Measurements from ENCODE around the gene SDK1. TPM values are rescaled to one million over a fixed set of nuclear protein-coding genes. Genes with fewer than 3 reads are reported as not detected.

SDK1 gene
- total RNA-seq, 1 experiment from 2014 or later, result 1.8 TPM

DNA sequence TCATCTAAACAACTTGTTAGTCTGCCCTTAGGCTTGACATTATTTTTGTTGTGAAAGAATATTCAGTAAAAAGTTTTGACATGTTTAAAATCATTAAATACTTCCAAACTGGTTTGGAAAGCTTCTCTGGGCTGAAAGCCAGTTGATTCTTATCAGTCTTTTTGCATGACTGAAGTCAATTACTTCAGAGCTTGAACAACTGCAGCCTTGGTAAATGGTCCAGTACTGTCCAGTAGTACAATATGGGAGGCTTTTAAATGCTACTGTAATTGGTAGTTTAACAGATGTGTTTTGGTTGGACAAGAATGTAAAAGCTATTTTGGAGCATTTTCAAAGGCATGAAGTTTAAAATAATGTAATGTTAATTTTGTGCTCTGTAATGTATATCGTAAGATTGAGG is 103.4 kb downstream of the SDK1 start:
- DNase-seq (ENCODE audit: low spot score), result peak; percentile 11

DNA sequence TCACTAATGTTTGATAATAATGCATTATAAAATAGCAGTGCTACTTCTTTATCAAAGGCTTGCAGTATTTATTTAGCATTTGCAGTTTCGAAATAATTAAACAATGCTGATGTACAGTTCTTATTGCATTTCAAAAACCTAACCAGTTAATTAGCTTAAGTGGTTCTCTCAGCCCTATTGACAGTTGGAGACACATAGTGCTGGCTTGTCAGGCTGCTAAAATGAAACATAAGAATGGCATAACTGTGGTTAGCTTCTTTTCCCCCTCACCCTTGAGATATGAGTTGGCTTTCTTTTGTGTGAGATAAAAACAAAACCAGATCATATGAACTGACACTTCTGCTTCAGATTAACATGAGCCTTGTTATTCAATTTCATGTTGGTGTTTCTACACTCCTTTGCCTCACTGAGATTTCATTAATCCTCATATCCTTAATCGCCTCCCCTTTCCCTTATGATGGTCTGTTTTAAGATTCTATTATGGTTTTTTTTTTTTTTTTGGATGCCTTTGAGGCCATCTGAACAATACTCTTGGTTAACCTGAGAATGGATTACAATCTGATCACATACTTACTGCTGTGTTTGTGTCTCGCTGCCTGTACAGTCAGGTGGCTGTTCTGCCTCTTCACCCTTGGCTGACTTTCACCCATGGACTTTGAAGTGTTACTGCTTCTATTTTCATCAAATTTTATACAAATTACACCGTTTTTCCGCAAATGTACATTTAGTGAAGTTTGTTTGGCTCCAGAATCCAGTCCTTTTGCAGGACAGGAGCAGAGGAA is 108.0 kb downstream of the SDK1 start:
- no peak for DNase-seq (ENCODE audit: low spot score)

DNA sequence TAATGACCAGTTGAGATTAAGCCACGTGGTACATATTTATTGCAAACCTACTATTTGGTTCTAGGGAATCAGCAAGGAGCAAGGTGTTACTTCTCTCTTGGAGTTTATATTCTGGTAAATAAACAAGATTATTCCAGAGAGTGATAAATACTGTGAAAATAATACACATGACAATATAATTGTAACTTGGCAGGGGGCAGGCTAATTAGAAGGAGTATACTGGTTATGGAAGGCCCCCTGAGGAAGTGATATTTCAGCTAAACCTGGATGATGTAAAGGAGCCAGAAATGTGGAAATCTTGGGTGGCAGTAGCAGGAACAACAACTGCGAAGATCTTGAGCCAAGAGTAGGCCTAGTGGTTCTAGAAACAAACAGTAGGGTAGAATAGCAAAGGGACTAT is 111.8 kb downstream of the SDK1 start:
- no peak for DNase-seq (ENCODE audit: low spot score)

DNA sequence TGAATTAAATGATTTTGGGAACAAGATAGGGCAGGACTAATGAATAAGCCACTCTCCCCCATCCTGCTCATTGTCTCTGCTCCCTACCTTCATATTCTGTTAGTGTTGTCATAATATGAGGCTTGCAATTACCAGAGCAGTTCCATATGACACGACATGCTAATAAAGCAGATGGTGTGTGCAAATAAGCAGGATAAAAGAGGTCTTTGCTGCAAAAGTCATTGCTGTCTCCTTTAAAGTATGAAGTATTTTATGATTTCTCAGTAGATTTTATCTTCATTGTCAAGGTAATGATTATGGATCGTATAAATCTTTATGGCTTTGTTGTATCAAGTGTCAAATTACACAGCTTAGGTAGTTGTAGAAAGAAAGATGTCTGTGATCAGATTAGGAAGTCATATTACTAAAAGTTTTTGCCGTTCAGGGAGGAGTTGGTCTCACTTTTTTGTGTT is 114.8 kb downstream of the SDK1 start:
- DNase-seq (ENCODE audit: low spot score), result no peak

DNA sequence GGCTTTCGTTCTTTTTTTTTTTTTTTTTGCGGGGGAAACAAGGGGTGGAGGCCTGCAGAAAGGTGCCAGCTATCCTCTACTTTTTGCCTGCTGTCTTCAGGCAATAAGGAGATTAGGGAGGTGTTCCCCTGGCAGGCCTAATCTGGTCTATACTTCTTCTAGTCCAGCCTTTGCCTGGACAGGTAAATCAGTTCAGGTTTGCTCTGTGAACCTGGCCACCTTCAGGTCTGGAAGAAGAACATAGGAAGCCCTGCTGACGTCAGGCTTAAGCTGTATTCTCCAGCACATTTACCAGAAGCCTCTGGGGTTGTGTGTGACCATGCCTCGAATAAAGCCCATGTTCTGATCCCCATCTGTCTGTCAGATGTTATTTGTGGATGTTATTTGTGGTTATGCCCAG is 115.4 kb downstream of the SDK1 start:
- DNase-seq (ENCODE audit: low spot score), result no peak

DNA sequence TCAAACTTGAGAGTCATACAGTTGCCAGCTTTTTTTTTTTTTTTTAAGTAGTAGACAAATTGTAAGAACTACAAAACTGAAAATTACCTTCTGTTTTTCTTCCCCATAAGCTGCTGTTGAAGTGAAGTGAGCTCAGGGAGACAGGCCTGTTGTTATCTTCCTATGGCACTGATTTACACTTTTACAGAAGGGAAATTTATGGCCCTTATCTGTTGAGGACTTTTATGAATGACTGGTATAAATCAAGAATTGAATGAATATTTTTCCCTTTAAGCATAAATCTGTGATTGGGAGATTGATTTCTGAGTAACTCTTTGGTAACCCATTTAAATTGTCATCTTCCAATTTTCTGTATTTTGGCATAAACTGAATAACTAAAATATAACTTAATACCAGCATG is 124.0 kb downstream of the SDK1 start:
- no peak for DNase-seq (ENCODE audit: low spot score)

DNA sequence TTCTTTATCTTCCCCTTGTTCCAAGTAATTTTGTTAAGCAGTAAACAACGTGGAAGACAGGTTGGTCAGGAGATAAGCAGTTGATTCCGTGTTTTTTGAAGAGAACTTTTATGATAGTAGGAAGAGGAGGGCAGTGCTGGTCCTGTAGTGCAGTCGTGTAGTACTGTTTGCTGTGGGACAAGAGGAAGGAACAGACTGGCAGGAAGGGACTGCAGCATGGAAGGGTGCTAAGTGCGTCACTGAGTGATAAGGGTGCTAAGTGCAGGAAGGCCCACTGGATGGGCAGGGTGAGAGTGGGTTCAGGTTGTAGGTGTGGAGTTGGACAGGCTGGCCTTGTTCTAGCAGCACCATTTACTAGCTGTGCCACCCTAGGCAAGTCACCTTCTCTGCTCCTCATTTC is 125.0 kb downstream of the SDK1 start:
- no peak for DNase-seq (ENCODE audit: low spot score)

DNA sequence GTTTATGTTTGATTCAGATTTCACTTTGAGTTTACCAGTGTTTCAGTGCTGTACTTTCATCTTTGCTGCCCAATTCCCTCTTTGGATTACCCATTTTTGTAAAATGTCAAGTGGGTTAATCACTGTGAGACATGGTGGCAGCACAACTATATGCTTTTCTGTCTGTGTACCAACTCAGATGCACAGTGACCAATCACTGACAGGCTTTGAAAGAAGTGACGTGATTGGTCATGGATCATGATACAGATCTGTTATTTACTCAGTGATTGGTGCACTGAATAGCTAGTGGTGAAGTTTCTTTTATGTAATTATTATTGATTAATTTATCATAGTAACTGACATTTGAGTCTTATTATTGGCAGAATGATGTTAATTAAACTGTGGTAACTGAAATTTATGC is 126.9 kb downstream of the SDK1 start:
- DNase-seq (ENCODE audit: low spot score), result peak; percentile 23

DNA sequence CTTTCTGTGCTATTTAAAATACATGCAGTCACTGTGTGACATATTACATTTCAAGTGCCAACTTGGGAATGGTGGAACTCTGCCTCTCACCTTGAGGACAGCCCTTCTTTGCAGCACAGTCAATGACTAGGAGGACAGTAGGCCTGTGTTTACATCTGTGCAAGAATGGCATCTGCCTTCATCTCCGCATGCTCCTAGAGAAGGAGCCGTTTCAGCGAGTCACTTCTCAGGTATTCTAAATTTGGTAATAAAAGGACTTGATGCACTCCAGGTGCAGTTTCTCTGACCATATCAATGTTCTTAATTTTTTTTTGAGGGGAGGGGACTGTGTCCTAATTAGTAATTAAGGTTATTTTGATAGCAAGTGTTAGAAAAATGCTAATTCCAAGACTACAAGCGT is 128.9 kb downstream of the SDK1 start:
- DNase-seq (ENCODE audit: low spot score), result no peak

DNA sequence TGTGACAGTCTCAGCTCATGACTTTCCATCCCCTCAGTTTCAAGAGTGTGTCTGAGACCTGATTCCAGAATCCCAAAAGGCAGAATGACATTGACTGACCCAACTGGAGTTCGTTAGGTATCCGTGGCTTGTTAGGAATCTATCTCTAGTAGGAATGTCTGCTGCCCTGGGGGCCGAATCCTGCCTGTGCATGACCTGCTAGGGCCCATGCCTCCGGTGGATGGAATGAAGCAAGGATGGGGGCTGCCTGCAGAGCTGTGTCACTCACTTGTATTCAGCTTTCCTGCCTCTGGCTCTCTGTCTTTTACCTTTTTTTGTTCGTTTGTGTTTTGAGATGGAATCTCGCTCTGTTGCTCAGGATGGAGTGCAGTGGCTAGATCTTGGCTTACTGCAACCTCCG is 129.5 kb downstream of the SDK1 start:
- no peak for DNase-seq (ENCODE audit: low spot score)

DNA sequence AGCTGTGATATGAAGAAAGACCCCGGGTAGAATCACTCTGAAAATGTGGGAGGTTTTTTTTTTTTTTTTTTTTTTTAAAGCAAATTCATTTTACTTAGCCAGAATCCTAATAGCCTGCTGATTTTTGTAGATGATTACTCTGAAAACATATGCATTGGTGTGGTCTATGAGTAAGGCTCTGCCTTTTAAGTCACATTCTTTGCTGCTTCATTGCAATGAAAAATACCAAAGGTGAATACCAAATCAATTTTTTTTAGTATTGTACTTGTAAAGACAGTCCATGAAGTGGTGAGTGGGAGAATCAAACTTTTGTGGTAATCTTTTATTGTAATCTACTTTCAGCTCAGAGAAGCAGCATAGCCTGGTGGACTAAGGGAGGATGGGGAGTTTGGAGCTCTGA is 130.3 kb downstream of the SDK1 start:
- no peak for DNase-seq (ENCODE audit: low spot score)

DNA sequence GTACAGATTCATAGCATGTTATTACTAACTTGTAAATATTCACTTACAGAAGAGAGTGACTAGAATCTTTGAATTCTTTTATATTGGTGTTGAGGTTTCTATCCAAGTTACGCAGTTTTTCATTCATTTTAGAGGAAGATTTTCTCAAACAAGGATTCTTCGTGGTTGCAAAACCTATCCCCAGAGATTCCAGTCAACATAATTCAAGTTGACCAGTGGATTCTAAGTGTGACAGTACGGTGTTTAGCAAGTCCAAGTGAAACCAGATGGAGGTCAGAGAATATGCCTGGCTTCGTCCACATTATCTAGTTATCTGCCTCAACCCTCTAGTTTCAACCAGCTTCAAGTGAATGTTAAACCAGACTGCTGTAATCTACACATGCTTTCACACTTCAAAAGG is 131.9 kb downstream of the SDK1 start:
- DNase-seq (ENCODE audit: low spot score), result no peak

DNA sequence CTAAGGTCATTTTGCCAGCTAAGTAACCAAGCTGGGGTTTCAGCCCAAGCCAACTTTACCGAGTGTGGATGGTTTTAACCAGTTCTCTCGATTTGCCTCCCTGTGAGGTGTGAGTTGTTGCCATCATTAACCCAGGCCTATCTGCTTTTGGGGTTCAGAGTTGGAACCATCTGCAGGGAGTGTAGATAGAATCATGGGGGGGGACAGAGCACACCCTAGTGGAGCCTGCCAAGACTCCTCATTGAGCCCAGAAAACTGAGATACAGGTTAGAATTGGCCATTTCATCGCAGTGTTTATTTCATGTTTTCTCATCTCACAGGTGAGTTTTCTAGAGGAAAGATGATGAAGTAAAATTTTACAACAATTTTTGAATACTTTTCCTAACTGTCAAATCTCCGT is 133.6 kb downstream of the SDK1 start:
- no peak for DNase-seq (ENCODE audit: low spot score)

DNA sequence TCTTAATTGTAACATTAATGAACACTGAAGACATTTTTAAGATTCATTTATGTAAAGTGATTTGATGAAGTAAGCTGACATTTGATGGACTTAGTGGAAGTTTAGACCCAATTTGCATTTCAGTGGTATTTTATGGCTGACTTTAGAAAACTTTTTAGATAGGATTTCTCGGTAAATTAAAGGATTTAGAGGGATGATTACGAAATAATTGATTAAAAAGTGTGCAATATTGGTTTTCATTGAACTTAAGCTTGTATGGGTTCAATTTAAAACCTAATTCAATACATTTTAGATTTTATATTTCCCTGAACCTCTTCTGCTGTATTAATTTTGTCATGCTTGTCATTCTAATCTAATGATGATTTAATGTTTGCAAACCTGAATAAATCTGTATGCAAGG is 135.1 kb downstream of the SDK1 start:
- DNase-seq (ENCODE audit: low spot score), result no peak

DNA sequence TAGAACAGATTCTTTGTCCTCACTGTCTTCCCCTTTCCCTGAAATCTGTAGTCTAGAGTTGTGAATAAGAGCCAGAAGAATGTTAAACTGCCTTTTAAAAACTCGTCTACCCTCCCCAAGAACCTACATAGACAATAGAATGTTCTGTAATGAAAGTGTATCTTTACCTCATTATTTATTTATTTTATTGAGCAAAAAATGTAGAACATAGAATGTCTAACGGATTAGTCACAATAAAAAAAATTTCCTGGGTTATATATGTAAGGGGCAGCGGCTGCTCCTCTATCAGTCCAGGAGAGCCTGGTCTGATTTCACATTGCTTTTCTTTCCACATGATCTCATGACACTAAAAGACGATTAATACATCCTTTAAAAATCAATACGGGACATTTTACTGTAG is 135.7 kb downstream of the SDK1 start:
- peak; percentile 84 for DNase-seq (ENCODE audit: low spot score)

DNA sequence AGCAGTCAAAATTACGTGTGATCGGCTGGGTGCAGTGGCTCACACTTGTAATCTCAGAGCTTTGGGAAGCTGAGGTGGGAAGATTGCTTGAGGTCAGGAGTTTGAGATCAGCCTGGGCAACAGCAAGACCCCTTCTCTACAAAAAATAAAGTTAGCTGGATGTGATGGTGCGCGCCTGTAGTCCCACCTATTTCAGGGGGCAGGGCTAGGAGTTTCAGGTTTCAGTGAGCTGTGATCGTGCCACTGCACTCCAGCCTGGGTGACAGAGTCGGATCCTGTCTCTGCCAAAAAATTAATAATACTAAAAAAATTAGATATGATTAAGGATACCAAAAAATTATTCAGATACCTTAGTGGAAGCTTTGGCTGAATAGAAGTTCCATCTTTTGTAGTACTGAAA is 136.4 kb downstream of the SDK1 start:
- DNase-seq (ENCODE audit: low spot score), result peak; percentile 21

DNA sequence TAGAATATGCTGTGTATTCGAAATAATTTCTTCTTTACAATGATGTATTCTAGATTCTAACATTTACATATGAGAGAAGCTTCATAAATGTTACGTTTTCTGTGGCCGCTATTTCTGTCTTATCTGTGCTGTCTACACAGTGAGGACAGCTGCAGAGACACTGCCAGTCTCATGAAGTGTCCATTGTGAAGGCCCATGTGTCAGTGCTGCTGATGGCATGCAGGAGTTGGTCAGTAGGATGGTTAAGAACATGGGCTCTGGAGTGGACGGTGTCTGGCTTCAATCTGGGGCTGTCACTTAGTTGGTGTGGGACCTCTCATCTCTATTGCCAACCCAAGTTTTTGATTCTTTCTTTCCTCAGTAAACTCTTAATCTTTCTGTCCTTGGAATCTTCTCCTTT is 137.3 kb downstream of the SDK1 start:
- DNase-seq (ENCODE audit: low spot score), result no peak

DNA sequence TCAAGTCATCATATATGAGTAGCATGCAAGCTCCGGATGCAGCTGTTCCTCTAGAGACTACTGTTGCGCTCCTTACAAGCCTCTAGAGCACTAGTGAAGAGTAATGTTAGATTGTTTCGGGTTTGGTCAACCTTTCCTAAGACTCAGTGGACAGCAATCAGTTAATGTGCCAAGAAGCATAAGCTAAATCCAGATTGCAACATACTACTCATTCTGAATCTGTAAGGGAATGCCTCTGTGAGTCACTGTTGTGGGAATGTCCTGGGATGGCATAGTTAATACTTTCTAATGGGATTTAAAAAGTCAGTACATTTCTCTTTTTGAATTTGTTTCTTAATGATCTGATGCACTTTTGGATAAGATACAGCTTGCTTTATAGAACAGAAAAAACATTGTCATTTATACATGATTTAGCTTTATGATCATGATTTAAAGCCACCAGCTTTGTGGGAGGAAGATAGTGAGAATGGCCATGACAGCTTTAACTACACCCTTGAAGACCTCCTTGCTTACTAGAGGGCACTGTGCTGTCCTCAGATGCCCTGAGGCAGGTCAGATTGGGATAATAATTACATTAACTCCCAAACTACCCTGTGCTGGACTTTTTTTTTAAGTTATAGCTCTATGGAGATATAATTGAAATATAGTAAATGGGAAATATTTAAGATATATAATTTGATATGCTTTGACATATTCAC is 138.4 kb downstream of the SDK1 start:
- peak; percentile 93 for DNase-seq (ENCODE audit: low spot score)

DNA sequence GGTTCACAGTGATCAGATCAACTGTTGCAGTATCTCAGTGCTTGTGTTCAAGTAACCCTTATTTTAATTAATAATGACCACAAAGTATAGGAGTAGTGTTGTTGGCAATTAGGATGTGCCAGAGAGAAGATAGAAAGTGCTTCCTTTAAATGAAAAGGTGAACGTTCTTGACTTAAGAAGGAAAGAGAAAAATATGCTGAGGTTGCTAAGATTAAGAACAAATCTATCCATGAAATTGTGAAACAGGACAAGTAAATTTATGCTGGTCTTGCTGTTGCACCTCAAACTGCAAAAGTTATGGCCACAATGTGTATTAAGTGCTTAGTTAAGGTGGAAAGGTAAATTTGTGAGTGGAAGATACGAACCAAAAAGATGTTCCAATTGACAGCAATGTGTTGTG is 139.5 kb downstream of the SDK1 start:
- no peak for DNase-seq (ENCODE audit: low spot score)

DNA sequence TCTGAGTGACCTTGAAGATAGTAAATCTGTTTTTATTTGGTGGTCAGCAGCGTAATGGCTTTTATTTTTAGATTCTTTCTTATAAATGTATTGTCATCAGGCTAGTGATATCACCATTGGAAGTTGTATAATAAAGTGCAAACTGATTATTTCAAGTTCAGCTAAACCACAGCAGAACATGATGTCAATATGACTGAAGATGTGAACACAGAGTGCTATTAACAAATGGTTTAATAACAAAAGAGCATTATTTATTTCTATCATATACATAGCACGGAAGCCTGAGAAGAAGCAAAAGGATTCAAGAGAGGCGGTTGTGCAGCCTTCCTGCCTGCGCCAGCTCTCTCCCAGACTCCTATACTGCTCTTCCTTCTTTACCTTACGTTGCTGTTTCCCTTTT is 142.7 kb downstream of the SDK1 start:
- no peak for DNase-seq (ENCODE audit: low spot score)

DNA sequence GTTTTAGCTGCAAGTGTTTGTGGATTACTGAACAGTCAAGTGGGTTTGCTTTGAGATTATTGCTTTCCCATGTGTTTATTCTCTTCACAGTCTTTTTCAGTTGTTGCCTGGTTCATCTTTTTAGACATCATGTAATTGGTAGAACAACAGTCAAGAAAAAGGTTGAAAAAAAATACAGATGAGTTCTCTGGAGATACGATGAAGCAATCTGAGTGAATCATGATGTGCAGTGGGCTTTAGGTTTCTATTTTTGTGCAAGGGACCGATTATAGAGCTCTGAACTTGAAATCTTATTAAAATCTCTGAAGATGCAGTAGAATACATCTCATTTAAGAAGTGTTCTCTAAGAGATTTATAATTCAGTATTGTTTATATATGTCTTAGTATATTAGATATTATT is 145.7 kb downstream of the SDK1 start:
- DNase-seq (ENCODE audit: low spot score), result no peak

DNA sequence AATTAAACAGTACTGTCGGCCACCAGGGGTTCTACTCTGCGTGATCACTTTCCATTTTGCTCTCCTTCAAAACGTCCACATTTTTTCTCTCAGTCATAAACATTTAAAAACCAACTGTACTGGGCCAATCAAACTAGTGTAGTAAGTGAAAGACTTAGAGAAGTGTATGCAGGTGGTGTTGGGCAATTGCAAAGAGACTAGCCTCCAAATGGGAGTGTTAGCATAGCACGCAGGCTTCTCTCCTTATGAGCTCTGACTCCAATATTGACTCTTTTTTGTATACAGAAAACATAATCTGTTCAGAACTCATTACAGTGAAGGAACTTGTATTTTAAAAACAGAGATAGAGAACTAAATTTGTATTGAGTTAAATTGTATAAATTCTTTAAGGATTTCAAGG is 150.6 kb downstream of the SDK1 start:
- no peak for DNase-seq (ENCODE audit: low spot score)

DNA sequence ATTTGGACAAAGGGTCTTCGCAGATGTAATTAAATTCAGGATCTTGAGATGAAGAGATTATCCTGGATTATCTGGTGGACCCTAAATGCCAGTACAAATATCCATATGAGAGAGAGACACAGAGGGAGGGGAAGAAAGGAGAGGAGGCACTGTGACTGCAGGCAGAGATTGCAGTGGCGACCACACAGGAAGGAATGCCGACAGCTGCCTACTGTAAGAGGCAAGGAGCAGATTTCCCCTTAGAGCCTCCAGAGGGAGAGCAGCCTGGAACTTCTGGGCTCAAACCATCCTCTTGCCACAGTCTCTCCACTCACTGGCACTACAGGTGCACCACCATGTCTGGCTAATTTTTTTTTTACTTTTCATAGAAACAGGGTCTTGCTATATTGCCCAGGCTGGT is 152.3 kb downstream of the SDK1 start:
- no peak for DNase-seq (ENCODE audit: low spot score)
